Sigmoid colon (tissue), 7 donors: ENCODE results near the gene TTC9C. TPM values are rescaled to one million over a fixed set of nuclear protein-coding genes. Genes with fewer than 3 reads are reported as not detected.

Experiments
- DNase-seq: peaks from one replicate; pipeline ENCODE4 v3.0.0-alpha.2; 2019
- H3K27ac ChIP-seq, 4 donors: fragments of 200-600 bp; sonication (generic); one replicate each; pipeline ENCODE4 v1.5.1; 2016 to 2019; ENCODE audit warnings: mild to moderate bottlenecking in 1 of 4
- H3K27me3 ChIP-seq, 3 donors: fragments of 200-600 bp; sonication (generic); one replicate each; pipeline ENCODE4 v1.5.1; 2019; ENCODE audit warnings: mild to moderate bottlenecking in 1 of 3
- H3K36me3 ChIP-seq, 4 donors: fragments of 200-600 bp; sonication (generic); one replicate each; pipeline ENCODE4 v1.5.1; 2016 to 2019
- H3K4me1 ChIP-seq, 4 donors: fragments of 200-600 bp; sonication (generic); one replicate each; pipeline ENCODE4 v1.5.1; 2017 to 2019
- H3K4me3 ChIP-seq, 4 donors: fragments of 200-600 bp; sonication (generic); one replicate each; pipeline ENCODE4 v1.5.1; 2017 to 2019; ENCODE audit warnings: mild to moderate bottlenecking in 2 of 4, moderate library complexity in 1 of 4
- H3K9me3 ChIP-seq, 4 donors: fragments of 200-600 bp in 3 of 4; sonication (generic) in 3 of 4; one replicate each; pipeline versions ENCODE4 v1.5.1 to v1.6.1; 2013 to 2019
- CTCF ChIP-seq, 4 experiments: fragments of 450-650 bp in 3 of 4; fragments of 200-600 bp in 1 of 4; IDR thresholded peaks; one replicate each; pipeline ENCODE4 v1.5.1; 2016 to 2019; ENCODE audit warnings: antibody characterized with exemption in 4 of 4, mild to moderate bottlenecking in 3 of 4, moderate library complexity in 2 of 4
- EP300 ChIP-seq, 4 donors: sonication (generic); formaldehyde crosslinking; IDR thresholded peaks; one replicate each; pipeline ENCODE4 v1.6.1; 2017; ENCODE audit warnings: antibody characterized with exemption in 4 of 4
- POLR2A ChIP-seq, 2 donors: fragments of 450-650 bp; IDR thresholded peaks; one replicate each; pipeline ENCODE4 v1.6.1; 2016; ENCODE audit warnings: antibody characterized with exemption in 2 of 2, mild to moderate bottlenecking in 2 of 2, moderate library complexity in 2 of 2
- POLR2AphosphoS5 ChIP-seq, 4 donors: sonication (generic); formaldehyde crosslinking; IDR thresholded peaks; one replicate each; pipeline ENCODE4 v1.6.1; 2017; ENCODE audit warnings: antibody characterized with exemption in 4 of 4
- WGBS, 2 donors: extraction: QIAGEN DNeasy Blood & Tissue Kit; methylation state at CpG; one replicate each; pipeline ENCODE4 v1.1.7; 2013; 5-methylcytosine and 5-hydroxymethylcytosine counted together
- intact Hi-C: fragments of 100-400 bp; cut with DNase I; formaldehyde crosslinking; loops from one replicate; pipeline ENCODE4 v1.15.1; 2023
- polyA plus RNA-seq, 3 donors: library from polyadenylated mRNA; stranded (reverse); fragments of 200-250 nt; gene quantifications; one replicate each; pipeline ENCODE4 v1.2.3, GENCODE V29; 2013
- total RNA-seq, 4 donors: library from RNA; depleted of rRNA; stranded (reverse); fragments of >200 nt; gene quantifications; one replicate each; pipeline ENCODE4 v1.1.0, GENCODE V29; 2016
- donor health status: healthy with polysubstance abuse.
- donor health status: Bipolar disorder and iron deficiency.
- donor health status: healthy.

Gene TTC9C
- total and polyA plus RNA-seq, 7 donors, result 21.9 to 39.9 (median 27.6) TPM

GRCh38 chr11:62710001-62710345 is 18.3 kb upstream of the TTC9C start:
- Histone ChIP-seq H3K9me3 (no peaks in the 10 kb centered on the region), H3K36me3 (peaks cover 14 to 46% (median 27%) of the 10 kb centered on the region in 4 donors), H3K27ac (peak overlapping the region; percentile 88 to 94 (median 92)), H3K4me3 (peak overlapping the region; percentile 44 to 59 (median 55)), H3K27me3 (no peaks in the 10 kb centered on the region), H3K4me1 (peaks cover 0 to 36% (median 36%) of the 10 kb centered on the region in 4 donors)
- 63 to 66% methylated on average over 7 of the region's 7 CpGs for WGBS, 2 donors
- intact Hi-C loops, result no loop called here
- no peak for TF ChIP-seq EP300 (IDR thresholded peaks at IDR 0.05)
- TF ChIP-seq POLR2A (IDR thresholded peaks at IDR 0.05), result no peak
- no peak for TF ChIP-seq POLR2AphosphoS5 (IDR thresholded peaks at IDR 0.05)
- TF ChIP-seq CTCF (IDR thresholded peaks at IDR 0.05), result no peak
- DNase-seq, result peak; percentile 69

- DNase-seq, result no peak
- Histone ChIP-seq H3K4me3 (no peak overlapping the region), H3K27me3 (no peaks in the 10 kb centered on the region), H3K27ac (no peak overlapping the region), H3K4me1 (peaks cover 0 to 18% (median 18%) of the 10 kb centered on the region in 4 donors), H3K36me3 (peaks cover 36 to 70% (median 50%) of the 10 kb centered on the region in 4 donors), H3K9me3 (no peaks in the 10 kb centered on the region)
- WGBS, 2 donors, result 77% methylated on average over 6 of the region's 6 CpGs
- intact Hi-C loops, result no loop called here
- no peak for TF ChIP-seq CTCF (IDR thresholded peaks at IDR 0.05)
- no peak for TF ChIP-seq POLR2AphosphoS5 (IDR thresholded peaks at IDR 0.05)
- no peak for TF ChIP-seq POLR2A (IDR thresholded peaks at IDR 0.05)
- no peak for TF ChIP-seq EP300 (IDR thresholded peaks at IDR 0.05)
Measured at GRCh38 chr11:62712276-62712812, 15.9 kb upstream of the TTC9C start.

GRCh38 chr11:62712861-62713260 is 15.4 kb upstream of the TTC9C start:
- 20 to 53% methylated on average over 3 of the region's 3 CpGs for WGBS, 2 donors

GRCh38 chr11:62713343-62713742 is 14.9 kb upstream of the TTC9C start:
- 26 to 73% methylated on average over 2 of the region's 2 CpGs for WGBS, 2 donors
- no peak for TF ChIP-seq EP300 (IDR thresholded peaks at IDR 0.05)
- no peak for TF ChIP-seq POLR2A (IDR thresholded peaks at IDR 0.05)
- no peak for TF ChIP-seq POLR2AphosphoS5 (IDR thresholded peaks at IDR 0.05)
- Histone ChIP-seq H3K27ac (peak overlapping the region in 1 of 4 donors; percentile 14), H3K27me3 (no peaks in the 10 kb centered on the region), H3K36me3 (peaks cover 45 to 80% (median 60%) of the 10 kb centered on the region in 4 donors), H3K4me3 (no peak overlapping the region), H3K4me1 (peaks cover 0 to 17% (median 14%) of the 10 kb centered on the region in 4 donors), H3K9me3 (no peaks in the 10 kb centered on the region)
- intact Hi-C loops, result no loop called here
- no peak for DNase-seq

More at GRCh38 chr11:62712861-62713260, 15.4 kb upstream of the TTC9C start:
- no peak overlapping the region for H3K4me3 ChIP-seq
- H3K9me3 ChIP-seq, result no peaks in the 10 kb centered on the region
- H3K4me1 ChIP-seq, result peaks cover 0 to 18% (median 17%) of the 10 kb centered on the region in 4 donors
- H3K36me3 ChIP-seq, result peaks cover 41 to 75% (median 55%) of the 10 kb centered on the region in 4 donors
- no peak for DNase-seq
- intact Hi-C loops, result no loop called here
- H3K27me3 ChIP-seq, result no peaks in the 10 kb centered on the region
- no peak for TF ChIP-seq CTCF (IDR thresholded peaks at IDR 0.05)
- no peak for TF ChIP-seq POLR2A (IDR thresholded peaks at IDR 0.05)
- no peak for TF ChIP-seq POLR2AphosphoS5 (IDR thresholded peaks at IDR 0.05)
- no peak for TF ChIP-seq EP300 (IDR thresholded peaks at IDR 0.05)
- peak overlapping the region in 1 of 4 donors; percentile 14 for H3K27ac ChIP-seq

GRCh38 chr11:62715150-62716130 is 12.8 kb upstream of the TTC9C start:
- Histone ChIP-seq H3K9me3 (no peaks in the 10 kb centered on the region), H3K27ac (no peak overlapping the region), H3K4me1 (peaks cover 0 to 4% (median 2%) of the 10 kb centered on the region in 4 donors), H3K4me3 (no peak overlapping the region), H3K36me3 (peaks cover 65 to 99% (median 78%) of the 10 kb centered on the region in 4 donors), H3K27me3 (no peaks in the 10 kb centered on the region)
- WGBS, 2 donors, result 90 to 93% methylated on average over 24 of the region's 24 CpGs
- DNase-seq, result no peak
- TF ChIP-seq POLR2A (IDR thresholded peaks at IDR 0.05) (no peak), EP300 (IDR thresholded peaks at IDR 0.05) (no peak), CTCF (IDR thresholded peaks at IDR 0.05) (no peak), POLR2AphosphoS5 (IDR thresholded peaks at IDR 0.05) (no peak)
- intact Hi-C loops, result no loop called here
